Natural killer cell treated with Interleukin-12 subunit alpha and Interleukin-12 subunit beta and Interleukin-15 and Interleukin-18, amount 100 ng/mL, for 72 hours (primary cell): ENCODE data around the gene ARRB1. TPM values are rescaled to one million over a fixed set of nuclear protein-coding genes. Genes with fewer than 3 reads are reported as not detected.

ENCODE experiments used
- ATAC-seq, 2 donors: fragments of 150-1000 bp; cut with Tn5 transposase in 1 of 2; sonication (Bioruptor Pico), chemical (Tn5 transposase) in 1 of 2; 2 replicates each; pipeline ENCODE4 v1.10.0; 2021
- DNase-seq: peaks from one replicate; pipeline ENCODE4 v3.0.0; 2022; ENCODE audit warnings: low spot score
- H3K27ac Mint-ChIP-seq, 2 donors: 1 replicate in 1 of 2; 2 replicates in 1 of 2; pipeline ENCODE4 v1.8.0; 2022; ENCODE audit warnings: mixed read lengths in 2 of 2, mild to moderate bottlenecking in 1 of 2, moderate library complexity in 1 of 2
- H3K27me3 Mint-ChIP-seq, 2 donors: 1 replicate in 1 of 2; 2 replicates in 1 of 2; pipeline ENCODE4 v1.8.0; 2022; ENCODE audit warnings: mixed read lengths in 2 of 2
- H3K36me3 Mint-ChIP-seq: one replicate; pipeline ENCODE4 v1.8.0; 2022; ENCODE audit warnings: mixed read lengths
- H3K4me1 Mint-ChIP-seq, 2 donors: 1 replicate in 1 of 2; 2 replicates in 1 of 2; pipeline ENCODE4 v1.8.0; 2022; ENCODE audit warnings: low read depth in 2 of 2, mixed read lengths in 2 of 2, mild to moderate bottlenecking in 1 of 2
- H3K4me3 Mint-ChIP-seq: one replicate; pipeline ENCODE4 v1.8.0; 2022; ENCODE audit warnings: mixed read lengths
- H3K9me3 Mint-ChIP-seq: 2 replicates; pipeline ENCODE4 v1.8.0; 2022; ENCODE audit warnings: mixed read lengths
- total RNA-seq, 2 donors: library from RNA; stranded (reverse); gene quantifications; one replicate each; pipeline ENCODE4 v1.2.3, GENCODE V29; 2022

ARRB1 gene
- total RNA-seq, 2 donors from 2014 or later = 47.8 to 54.5 TPM

DNA sequence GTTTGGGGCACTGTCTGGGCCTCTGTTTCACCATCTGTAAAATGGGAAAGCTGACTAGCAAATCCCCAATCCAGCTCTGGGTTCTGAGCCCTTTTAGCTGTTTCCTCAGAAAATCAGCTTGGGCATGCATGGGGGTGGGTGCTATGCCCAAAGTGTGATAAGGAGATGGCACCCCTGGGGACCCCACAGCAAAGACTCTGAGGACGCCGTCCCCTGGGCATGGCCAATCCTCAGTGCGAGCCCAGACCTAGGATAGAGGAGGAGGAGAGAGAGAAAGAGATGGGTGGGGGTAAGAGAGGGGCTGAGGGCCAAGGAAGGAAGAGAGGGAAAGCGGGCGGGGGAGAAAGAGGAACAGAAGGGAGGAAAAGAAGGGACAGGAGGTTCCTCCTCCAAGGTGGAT is 79.1 kb downstream of the ARRB1 start:
- Mint-ChIP-seq H3K36me3 (no peaks in the 10 kb centered on the region), H3K27me3 (no peaks in the 10 kb centered on the region), H3K4me1 (peaks cover 22 to 24% of the 10 kb centered on the region in 2 donors), H3K27ac (peak overlapping the region in 1 of 2 donors; percentile 45), H3K4me3 (no peak overlapping the region), H3K9me3 (no peaks in the 10 kb centered on the region)
- no peak for DNase-seq
- no peak for ATAC-seq

DNA sequence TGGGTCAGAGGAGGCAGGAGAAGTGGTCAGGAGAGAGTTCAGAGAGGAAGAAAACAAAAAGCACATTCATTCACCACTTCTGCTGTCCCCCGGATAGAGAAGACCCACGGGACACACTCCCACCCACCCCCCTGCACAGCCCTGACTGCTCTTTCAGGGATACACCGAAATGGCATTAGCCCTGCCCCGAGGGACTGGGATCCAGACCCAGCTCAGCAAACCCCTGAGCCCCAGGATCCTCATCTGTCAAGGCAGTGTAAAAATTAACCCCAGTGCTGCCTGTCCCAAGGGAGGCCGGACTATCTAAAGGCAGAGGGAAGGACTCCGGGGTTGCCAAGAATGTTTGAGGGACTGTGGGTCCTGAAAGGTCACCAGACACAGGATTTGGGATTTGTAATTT is 79.7 kb downstream of the ARRB1 start:
- no peaks in the 10 kb centered on the region for H3K27me3 Mint-ChIP-seq
- no peaks in the 10 kb centered on the region for H3K9me3 Mint-ChIP-seq
- DNase-seq = no peak
- H3K4me3 Mint-ChIP-seq = no peak overlapping the region
- H3K4me1 Mint-ChIP-seq = peaks cover 17 to 18% of the 10 kb centered on the region in 2 donors
- no peaks in the 10 kb centered on the region for H3K36me3 Mint-ChIP-seq
- no peak for ATAC-seq
- H3K27ac Mint-ChIP-seq = peak overlapping the region in 1 of 2 donors; percentile 45

DNA sequence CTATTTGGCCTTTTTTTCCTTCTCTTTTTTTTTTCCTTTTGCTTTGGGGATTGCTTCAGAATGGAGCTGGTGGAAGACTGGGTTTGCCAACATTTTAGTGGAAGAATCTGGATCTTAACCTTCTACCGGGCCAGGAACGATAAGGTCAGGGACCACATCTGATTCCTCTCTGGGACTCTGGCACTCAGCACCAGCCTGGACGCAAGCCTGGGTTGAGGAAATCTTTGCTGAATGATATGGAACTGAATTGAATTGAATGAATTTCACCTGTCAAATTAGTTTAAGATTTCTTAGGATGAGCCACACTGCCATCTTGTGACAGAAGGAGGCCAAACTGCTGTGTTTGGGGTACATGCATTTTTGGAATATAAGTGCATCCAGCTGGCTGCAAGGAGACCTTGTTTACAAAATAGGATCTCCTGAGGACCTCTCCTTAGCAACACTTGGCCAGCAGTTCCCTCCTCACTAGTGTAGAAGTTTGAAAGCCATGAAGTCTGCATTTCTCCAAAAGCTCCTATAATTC is 80.5 kb downstream of the ARRB1 start:
- ATAC-seq (no peak), DNase-seq (no peak)
- Mint-ChIP-seq H3K4me3 (no peak overlapping the region), H3K27me3 (no peaks in the 10 kb centered on the region), H3K27ac (no peak overlapping the region), H3K9me3 (no peaks in the 10 kb centered on the region), H3K36me3 (no peaks in the 10 kb centered on the region), H3K4me1 (peaks cover 9 to 11% of the 10 kb centered on the region in 2 donors)

DNA sequence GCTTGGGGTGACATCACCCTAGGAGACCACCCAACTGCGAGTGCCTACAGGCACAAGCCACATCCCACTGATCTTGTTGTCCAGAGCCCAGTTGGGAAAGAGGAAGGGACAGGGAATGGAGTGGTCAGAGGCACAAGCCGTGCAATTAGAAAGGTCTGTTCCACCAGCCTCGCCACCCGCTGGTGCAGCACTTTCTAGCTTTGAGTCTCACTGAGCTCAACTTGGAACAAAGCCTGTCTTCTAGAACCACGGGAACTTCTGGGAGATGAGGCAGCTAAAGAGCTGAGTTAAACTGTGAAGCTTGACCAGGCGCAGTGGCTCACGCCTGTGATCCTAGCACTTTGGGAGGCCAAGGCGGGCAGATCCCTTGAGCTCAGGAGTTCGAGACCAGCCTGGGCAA is 81.6 kb downstream of the ARRB1 start:
- ATAC-seq = no peak
- Mint-ChIP-seq H3K27me3 (no peaks in the 10 kb centered on the region), H3K27ac (no peak overlapping the region), H3K4me3 (no peak overlapping the region), H3K36me3 (no peaks in the 10 kb centered on the region), H3K4me1 (peaks cover 0 to 5% of the 10 kb centered on the region in 2 donors), H3K9me3 (no peaks in the 10 kb centered on the region)
- DNase-seq = no peak

DNA sequence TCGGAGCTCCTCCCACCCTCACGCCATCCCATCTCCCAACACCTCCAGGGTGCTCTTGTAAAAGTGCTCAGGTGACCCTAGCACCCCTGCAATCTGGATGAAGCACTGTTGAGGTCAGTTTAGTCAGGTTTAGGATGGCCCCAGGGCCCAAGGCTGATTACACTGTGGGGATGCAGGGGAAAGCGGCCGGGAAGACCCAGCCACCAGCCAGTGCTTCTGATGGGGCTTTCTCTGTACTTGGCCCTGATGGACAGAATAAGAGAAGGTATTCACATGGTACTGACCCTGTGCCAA is 82.1 kb downstream of the ARRB1 start:
- no peak overlapping the region for H3K27ac Mint-ChIP-seq
- H3K27me3 Mint-ChIP-seq = no peaks in the 10 kb centered on the region
- no peak for DNase-seq
- peaks cover under 1 to 10% of the 10 kb centered on the region in 2 donors for H3K4me1 Mint-ChIP-seq
- H3K36me3 Mint-ChIP-seq = no peaks in the 10 kb centered on the region
- H3K4me3 Mint-ChIP-seq = no peak overlapping the region
- no peak for ATAC-seq
- no peaks in the 10 kb centered on the region for H3K9me3 Mint-ChIP-seq

DNA sequence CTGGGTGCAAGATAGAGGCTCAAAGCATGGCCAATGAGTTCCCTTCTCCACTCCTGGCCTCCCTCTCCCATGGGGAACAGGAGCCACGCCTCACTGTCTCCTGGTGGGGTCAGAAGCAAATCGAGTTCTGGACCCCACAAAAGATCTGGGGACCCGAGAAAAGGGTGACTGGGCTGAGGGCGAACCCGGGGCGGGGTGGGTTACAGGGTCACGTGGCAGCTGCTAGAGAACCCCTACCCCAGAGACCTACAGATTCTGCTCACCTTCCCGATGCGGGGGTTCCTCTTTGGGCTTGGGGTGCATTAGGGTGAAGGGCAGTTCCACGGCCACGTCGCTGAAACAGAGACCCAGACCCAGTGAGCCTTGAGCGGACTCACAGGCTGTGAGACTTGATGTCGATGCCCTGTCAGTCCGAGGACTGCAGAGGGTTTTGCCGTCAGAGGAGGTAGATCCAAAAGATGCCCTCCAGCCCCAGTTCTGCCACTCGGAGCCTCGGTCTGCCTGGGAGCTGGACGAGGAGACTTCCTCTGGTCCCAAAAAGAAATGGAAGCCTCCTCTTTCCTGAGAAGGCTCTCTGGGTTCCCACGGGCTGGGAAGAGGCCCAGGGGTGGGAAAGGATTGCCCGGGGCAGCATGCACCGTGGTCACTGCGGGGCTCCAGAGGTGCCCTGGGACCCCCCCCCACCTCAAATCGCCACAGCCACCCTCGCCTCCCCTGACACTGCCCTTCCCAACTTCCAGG is 82.7 kb downstream of the ARRB1 start:
- ATAC-seq (no peak), DNase-seq (no peak)
- H3K4me3 Mint-ChIP-seq = no peak overlapping the region
- no peaks in the 10 kb centered on the region for H3K9me3 Mint-ChIP-seq
- H3K27me3 Mint-ChIP-seq = no peaks in the 10 kb centered on the region
- H3K4me1 Mint-ChIP-seq = peaks cover 6 to 16% of the 10 kb centered on the region in 2 donors
- no peaks in the 10 kb centered on the region for H3K36me3 Mint-ChIP-seq
- no peak overlapping the region for H3K27ac Mint-ChIP-seq

DNA sequence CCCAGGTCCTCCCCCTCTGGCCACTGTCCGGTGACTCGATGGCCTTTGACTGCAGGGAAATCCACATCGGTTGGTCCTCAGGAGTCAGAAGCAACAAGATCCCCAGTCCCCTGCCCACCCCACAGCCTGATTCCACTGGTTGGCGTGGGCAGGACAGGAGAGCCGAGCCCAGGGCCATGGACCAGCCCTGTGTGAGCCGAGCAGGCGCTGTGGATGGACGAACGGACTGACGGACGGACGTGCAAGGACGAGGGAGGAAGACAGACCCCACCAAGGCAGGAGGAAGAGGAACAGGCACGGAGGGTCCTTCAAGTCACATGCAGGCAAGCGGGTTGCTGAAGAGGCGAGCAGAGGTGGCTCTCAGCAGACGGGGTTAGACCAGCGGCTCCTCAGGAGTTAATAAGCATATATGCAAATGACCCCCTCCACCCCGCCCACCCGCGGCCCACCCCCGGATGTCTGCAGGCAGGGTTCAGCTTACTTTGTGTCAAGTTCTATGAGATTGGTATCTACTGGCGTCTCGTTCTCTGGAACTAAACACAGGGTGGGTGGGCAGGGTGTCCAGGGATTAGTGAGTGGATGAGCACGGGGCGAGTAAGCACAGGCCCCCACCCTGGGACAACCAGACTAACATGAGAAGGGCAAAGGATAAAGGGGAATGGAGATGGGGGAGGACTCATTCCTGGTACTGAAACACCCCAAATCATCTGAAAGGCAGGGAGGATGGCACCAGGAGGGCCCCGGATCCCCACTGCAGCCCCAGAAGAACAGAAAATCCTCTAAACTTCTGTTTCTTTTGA is 84.1 kb downstream of the ARRB1 start:
- Mint-ChIP-seq H3K4me3 (no peak overlapping the region), H3K36me3 (no peaks in the 10 kb centered on the region), H3K27ac (no peak overlapping the region), H3K9me3 (no peaks in the 10 kb centered on the region), H3K27me3 (no peaks in the 10 kb centered on the region), H3K4me1 (peaks cover 10 to 20% of the 10 kb centered on the region in 2 donors)
- ATAC-seq (no peak), DNase-seq (no peak)

DNA sequence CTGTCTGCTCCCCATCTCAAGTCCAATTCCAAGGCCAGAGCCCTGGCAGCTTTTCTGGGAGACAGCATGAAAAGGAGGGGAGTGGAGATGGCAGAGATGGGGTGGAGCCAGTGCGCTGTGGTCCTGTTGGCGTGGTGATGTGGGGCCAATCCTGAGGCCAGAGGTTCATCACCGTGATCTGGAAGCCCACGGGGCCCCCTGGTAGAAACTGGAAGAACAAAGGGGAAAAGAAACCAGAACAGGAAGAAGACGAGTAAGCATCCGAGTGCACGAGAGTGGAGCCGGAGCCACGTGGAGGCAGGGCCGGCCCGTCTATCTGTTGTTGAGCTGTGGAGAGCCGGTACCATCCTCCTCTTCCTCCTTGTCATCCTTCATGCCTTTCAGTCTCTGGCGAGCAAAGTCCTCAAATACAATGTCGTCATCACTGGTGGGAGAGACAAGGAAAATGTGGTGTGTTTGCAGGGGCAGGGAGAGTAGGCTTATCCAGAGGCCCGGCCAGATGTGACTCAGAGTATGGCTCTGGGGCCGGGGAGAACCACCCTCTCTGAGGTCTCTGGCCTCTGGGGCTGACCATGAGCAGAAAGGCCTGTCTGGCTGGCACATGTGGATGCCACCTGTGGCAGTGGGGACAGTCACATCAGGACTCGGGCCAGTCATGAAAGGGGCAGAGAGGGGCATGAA is 85.5 kb downstream of the ARRB1 start:
- no peaks in the 10 kb centered on the region for H3K36me3 Mint-ChIP-seq
- H3K27me3 Mint-ChIP-seq = no peaks in the 10 kb centered on the region
- no peak for DNase-seq
- H3K4me1 Mint-ChIP-seq = peaks cover 18 to 25% of the 10 kb centered on the region in 2 donors
- H3K4me3 Mint-ChIP-seq = no peak overlapping the region
- no peak for ATAC-seq
- peak overlapping the region in 1 of 2 donors; percentile 48 for H3K27ac Mint-ChIP-seq
- H3K9me3 Mint-ChIP-seq = no peaks in the 10 kb centered on the region

DNA sequence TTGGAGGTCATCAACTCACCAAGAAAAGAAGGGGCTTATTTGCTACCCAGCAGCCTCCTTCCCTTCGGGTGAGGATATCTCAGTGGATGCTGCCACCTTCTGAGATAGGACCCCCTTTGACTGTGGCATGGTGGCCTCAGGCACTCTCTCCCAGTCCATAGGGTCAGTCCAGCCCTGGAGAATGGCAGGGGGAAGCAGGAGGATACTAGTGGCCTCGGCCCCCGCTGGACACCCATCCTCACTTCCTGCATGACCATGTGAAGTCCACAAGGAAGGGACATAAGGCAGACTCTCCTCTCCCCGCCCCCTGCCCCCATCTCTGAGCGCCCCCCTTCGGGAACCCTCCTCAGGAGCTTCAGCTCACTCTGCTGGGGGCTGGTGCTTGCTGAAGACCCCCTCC is 86.5 kb downstream of the ARRB1 start:
- H3K36me3 Mint-ChIP-seq = no peaks in the 10 kb centered on the region
- ATAC-seq (no peak), DNase-seq (no peak)
- H3K9me3 Mint-ChIP-seq = no peaks in the 10 kb centered on the region
- H3K4me3 Mint-ChIP-seq = no peak overlapping the region
- peak overlapping the region; percentile 74 for H3K27ac Mint-ChIP-seq
- H3K27me3 Mint-ChIP-seq = no peaks in the 10 kb centered on the region
- H3K4me1 Mint-ChIP-seq = peaks cover 26 to 30% of the 10 kb centered on the region in 2 donors

DNA sequence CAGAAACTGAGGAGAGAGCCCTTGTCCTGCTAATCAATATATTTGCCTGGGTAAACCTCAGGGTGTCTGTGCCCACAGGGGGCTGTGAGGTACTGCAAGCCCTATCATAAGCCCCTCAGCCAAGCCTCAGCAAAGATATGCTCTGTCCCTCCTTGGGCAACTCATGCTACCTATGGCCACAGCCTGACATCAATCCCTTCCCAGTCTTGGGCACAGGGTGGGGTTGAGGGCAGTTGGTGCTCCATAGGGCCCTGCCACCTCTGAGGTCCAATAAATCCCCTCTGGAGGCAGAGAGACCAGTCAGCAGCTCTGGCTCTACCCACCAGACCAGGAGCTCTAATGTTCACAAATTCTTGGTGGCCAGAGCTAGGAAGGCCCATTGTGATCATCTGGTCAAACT is 87.1 kb downstream of the ARRB1 start:
- Mint-ChIP-seq H3K27me3 (no peaks in the 10 kb centered on the region), H3K27ac (peak overlapping the region; percentile 74), H3K9me3 (no peaks in the 10 kb centered on the region), H3K36me3 (no peaks in the 10 kb centered on the region), H3K4me3 (no peak overlapping the region), H3K4me1 (peaks cover 32 to 36% of the 10 kb centered on the region in 2 donors)
- DNase-seq = no peak
- peak; percentile 24 to 29 for ATAC-seq

DNA sequence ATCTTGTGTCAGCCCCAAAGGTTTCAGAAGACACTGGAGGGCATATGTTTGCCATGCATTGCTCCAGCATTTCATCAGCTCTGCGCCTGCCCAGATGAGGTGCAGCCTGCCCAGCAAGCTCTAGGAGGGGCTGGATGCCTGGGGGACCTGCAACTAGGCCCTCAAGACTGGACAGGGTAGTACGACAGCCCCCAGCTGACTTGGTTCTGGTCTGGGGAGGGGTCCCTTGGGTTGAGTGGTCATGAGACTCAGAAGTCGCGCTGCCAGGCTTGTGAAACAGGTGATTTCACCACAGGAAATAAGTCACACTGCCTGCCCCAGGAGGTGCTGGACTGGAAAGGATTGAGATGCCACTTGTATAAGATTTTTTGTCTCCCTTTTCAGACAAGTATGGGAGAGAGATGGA is 87.5 kb downstream of the ARRB1 start:
- no peak overlapping the region for H3K4me3 Mint-ChIP-seq
- no peaks in the 10 kb centered on the region for H3K9me3 Mint-ChIP-seq
- no peaks in the 10 kb centered on the region for H3K36me3 Mint-ChIP-seq
- DNase-seq (no peak), ATAC-seq (peak; percentile 55 to 64)
- H3K27me3 Mint-ChIP-seq = no peaks in the 10 kb centered on the region
- H3K27ac Mint-ChIP-seq = peak overlapping the region; percentile 74
- peaks cover 32 to 36% of the 10 kb centered on the region in 2 donors for H3K4me1 Mint-ChIP-seq

DNA sequence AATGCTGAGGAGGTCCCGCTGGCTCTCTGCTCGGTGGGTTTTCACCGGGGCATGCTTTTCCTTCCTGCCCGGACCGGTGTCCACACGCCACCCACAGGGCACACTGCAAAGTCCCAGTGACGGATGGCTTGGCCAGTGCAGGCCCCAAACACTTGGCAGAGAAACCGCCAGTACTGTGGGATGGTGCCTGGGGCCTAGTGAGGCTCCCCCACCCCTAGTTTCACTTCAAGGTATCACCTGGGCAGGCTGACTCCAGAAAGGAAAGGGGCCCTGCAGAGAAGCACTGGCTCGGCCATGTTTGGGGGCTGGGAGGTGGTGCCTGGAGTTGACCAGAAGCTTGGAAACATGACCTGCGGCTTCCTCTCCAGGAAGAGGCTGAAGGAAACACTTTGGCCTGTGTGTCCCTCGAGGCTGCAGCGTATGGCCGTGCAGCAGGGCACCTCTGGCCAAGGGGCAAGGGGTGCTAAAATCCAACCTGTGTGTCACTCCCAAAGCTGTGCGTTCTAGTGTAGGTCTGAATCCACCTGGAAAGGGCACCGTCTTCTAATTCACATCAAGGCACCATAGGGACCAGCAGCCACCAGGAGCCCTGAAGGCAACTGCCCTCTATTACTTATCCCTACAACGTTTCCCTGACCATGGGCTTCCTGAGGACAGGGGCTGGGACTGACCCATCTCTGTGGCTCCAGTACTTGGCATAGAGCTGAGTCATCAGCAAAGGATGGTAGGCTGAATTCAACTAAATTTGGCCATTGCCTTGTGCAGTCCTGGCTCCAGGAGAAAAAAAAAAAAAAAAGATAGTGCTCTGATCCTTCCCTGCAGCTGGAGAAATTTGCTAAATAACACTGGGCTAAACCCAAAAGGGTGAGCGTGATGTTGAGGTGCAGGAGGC is 88.3 kb downstream of the ARRB1 start:
- Mint-ChIP-seq H3K4me3 (no peak overlapping the region), H3K27me3 (no peaks in the 10 kb centered on the region), H3K9me3 (no peaks in the 10 kb centered on the region), H3K4me1 (peaks cover 32 to 36% of the 10 kb centered on the region in 2 donors), H3K36me3 (no peaks in the 10 kb centered on the region), H3K27ac (peak overlapping the region; percentile 74)
- DNase-seq (no peak), ATAC-seq (no peak)

DNA sequence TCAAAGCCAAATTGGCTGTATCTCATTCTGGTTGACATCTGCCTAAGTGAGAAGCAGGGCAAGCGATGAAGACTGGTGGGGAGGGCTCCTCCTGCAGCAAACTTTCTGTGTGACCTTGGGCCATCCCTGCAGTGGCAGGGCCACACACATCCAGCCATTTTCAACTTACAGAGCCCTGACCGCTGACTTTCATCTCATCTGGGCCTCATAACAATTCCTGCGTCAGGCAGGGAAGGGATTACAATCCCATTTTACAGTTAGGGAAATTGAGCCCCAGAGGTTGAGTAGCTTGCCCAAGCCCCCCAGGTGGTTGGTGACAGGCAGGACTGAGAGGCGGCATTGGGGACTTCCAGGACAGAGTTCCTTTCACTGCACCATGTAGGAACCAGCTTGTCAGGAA is 89.0 kb downstream of the ARRB1 start:
- peak overlapping the region; percentile 64 to 78 for H3K27ac Mint-ChIP-seq
- no peak for DNase-seq
- no peaks in the 10 kb centered on the region for H3K9me3 Mint-ChIP-seq
- no peak for ATAC-seq
- no peaks in the 10 kb centered on the region for H3K36me3 Mint-ChIP-seq
- H3K27me3 Mint-ChIP-seq = no peaks in the 10 kb centered on the region
- H3K4me1 Mint-ChIP-seq = peaks cover 32 to 36% of the 10 kb centered on the region in 2 donors
- H3K4me3 Mint-ChIP-seq = no peak overlapping the region
